Lung microvascular endothelial cell (primary cell): Measurements from ENCODE around the gene PLEKHH2. TPM values are rescaled to one million over a fixed set of nuclear protein-coding genes. Genes with fewer than 3 reads are reported as not detected.
A peak's percentile ranks its signal among the peaks of the same experiment; 100 is the strongest.

ENCODE experiments used
- DNase-seq, 2 donors: peaks; one replicate each; pipeline versions ENCODE4 v3.0.0 to v3.0.0-alpha.2; 2010; ENCODE audit warnings: low read depth in 2 of 2
- total RNA-seq: library from RNA; depleted of rRNA; stranded (reverse); fragments of >200 nt; gene quantifications from 2 replicates; pipeline ENCODE4 v1.2.1, GENCODE V29; 2014

Gene PLEKHH2
- total RNA-seq, 1 donor from 2014 or later, result not detected

DNA sequence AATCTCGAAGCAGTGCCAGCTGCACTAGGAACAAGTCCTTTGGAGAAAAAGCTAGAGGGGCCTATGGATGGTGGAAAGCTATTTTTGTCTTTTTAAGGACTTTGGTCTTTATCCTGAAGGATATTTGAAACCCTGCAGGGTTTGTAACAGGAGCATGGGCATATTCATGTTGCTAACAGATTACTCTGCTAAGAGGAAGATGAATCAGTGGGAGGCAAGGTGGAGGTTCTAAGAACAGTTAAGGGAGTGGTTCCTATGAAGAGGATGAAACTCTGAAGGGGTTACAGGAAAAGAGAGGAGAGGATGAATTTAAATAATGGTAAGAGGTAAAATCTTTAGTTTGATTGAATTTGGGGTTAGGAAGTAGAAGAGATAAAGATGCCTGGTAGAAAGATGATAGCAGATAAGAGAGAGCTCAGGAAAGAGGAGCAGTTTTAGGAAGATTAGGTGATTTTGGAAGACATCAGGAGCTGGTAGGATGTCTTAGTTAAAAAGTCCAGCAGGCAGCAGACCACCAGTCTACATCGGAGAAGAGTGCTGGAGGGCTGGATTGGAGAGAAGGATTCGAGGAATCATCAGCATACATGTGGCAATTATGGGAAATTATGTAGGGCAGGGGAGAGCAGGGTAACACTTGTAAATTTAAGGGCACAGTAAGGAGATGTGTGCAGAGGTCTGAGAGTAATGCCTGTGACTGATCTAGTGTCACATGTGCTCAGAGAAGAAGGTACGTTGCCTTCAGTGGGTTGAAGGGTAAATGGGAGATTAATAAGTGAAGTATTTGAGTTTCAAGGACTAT is 78.4 kb downstream of the PLEKHH2 start:
- peak in 1 of 2 donors; percentile 5 for DNase-seq

DNA sequence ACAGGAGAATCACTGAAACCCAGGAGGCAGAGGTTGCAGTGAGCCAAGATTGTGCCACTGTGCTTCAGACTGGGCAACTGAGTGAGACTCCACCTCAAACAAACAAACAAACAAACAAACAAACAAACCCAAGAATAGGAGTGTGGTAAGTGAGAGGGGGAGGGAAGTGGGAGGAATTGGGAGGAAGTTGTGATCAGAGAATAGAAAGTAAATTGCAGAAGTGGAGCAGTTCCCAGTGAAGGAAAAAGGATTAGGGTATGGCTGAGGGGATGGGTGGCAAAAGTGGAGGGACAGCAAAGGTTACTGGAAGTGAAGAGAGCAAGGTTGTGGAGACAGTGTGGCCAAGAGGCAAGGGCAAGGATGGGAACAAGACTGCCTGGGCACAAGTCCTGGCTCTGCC is 80.3 kb downstream of the PLEKHH2 start:
- DNase-seq, result no peak

DNA sequence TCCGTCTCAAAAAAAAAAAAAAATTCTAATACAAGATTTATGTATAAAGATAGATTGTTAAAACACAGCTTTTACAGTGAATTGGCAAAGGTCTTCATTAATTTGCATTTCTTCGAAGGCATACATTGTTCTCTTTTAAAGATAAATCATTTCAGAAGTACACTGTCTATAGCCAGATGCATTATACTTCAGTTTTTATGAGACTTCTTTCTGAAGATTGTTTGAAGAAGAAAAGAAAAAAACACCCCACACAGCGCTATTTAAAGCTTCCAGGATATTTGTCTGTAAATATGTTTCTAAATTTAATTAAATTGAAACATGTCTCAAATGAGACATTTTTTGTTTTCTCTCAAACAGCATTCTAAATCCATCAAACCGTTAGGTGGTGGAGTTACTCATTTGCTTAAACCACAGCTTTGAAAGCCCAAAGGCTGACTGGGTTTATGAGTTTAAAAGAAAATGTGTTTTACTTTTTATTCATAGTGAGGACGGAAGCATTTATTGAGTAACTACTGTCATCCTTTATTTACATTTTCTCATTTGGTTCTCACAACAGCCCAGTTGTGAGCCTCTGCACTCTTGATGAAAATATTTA is 81.6 kb downstream of the PLEKHH2 start:
- DNase-seq, result no peak

DNA sequence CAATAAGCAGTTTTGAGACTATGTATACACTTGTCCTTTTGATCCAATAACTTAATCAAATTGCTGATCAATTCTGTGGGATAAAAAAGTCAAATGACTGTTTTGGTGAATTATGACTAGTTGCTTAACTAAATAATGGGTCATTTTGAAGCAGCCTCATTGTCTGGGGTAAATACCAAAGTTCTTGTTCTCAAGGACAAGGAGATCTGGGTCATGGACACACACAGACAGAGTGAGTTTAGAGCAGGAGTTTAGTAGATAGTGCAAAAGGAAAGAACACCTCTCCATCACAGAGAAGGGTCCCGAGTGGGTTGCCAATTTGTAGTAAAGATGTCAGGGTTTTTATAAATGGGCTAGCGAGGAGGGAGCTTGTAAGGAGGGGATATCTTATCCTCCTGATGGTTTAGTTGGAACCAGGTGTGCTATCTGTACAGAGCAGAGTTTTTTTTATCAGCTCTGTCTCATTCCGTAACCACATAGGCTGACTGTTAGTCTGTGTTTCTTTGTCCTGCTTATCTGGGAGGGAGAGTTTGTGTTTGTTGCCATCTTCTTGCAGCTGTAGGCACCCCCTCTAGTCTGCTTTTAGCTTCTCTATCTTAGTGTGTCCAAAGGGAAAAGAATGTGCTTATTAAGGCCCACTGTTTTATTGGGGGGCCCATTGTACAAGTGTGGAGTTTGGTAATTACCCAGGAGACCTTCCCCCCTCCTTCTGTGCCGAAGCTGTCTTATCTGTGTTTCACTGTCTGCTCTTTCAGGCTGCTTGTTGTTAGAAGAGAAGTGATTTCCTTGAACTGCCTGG is 87.9 kb downstream of the PLEKHH2 start:
- DNase-seq, result no peak

DNA sequence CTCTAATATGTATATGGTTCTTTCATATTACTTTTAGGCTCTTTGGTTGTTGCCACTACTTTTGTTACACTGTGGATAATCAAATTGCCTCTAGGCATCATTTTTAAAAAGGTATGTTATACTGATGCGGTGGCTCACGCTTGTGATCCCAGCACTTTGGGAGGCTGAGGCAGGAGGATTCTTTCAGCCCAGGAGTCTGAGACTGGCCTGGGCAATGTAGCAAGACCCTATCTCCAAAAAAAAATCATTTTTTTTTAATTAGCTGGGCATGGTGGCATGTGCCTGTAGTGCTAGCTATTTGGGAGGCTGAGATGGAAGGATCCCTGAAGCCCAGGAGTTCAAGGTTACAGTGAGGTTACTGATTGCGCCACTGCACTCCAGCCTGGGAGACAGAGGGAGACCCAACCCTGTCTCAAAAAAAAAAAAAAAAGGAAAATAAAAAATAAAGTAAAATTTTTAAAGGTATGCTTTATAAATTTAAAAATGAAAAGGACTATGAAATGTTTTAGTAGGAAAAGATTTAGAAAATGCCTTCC is 88.7 kb downstream of the PLEKHH2 start:
- DNase-seq, result no peak

DNA sequence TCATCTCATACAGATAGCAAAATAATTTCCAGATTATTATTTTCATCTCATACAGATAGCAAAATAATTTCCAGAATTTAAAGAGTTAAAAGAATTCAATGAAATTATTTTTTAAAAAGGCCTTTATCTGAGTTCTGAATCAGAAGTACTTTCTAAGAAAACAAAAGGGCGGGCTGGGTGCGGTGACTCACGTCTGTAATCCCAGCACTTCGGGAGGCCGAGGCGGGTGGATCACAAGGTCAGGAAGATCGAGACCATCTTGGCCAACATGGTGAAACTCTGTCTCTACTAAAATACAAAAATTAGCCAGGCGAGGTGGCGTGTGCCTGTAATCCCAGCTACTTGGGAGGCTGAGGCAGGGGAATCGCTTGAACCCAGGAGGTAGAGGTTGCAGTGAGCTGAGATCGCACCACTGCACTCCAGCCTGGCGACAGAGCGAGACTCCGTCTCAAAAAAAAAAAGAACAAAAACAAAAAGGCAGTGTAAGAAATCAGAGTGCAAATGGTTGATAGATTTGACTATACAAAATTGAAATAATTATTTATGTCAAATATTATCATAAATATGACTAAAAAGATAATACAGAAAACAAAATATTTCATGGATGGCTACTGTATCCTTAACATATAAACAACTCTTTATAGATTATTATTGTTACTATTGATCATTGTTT is 90.0 kb downstream of the PLEKHH2 start:
- DNase-seq, result peak in 1 of 2 donors; percentile 47

DNA sequence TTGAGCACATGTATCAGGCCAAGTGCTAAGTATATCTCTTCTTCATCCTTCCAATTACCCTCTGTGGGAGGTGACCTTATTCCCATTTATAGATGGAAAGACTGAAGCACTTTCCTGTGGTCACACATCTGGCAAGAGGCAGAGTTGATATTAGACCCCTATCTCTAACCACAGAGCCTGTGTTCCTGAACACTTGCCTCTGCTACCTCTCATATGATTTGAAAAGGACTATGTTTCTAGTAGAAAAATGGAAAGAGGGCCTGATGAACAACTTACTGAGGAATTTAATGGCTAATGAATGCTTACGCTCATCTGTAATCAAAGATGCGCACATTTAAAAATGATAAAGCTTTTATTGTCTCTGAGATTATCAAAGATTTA is 90.6 kb downstream of the PLEKHH2 start:
- DNase-seq, result no peak

DNA sequence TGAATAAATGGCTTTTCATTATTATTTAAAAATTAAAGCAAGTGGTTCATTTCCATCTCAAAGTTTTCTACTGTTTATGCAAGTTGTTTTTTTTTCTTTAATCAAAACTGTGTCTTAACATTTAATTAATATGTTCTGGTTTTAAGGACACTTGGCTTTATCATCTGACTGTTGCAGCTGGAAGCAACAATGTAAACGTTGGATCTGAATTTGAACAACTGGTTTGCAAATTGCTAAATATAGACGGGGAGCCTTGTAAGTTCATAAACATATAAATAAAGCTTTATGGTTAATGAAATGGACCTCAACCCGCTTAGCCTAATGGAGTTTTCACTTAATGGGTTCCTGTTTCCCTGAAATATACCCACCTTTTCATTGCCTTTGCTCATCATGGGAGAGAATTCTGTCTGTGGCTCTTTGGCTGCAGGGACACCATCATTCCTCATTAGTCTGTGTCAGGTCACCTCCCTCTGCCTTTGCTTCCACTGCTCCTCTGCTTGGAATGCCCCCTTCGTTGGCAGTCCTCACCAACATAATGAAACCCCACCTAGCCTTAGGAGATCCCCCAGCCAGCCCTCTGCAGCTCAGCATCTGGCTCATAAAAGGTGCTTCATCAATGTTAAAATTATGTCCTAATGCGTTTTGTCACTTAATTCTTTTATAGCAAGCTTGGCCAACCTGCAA is 92.6 kb downstream of the PLEKHH2 start:
- no peak for DNase-seq

DNA sequence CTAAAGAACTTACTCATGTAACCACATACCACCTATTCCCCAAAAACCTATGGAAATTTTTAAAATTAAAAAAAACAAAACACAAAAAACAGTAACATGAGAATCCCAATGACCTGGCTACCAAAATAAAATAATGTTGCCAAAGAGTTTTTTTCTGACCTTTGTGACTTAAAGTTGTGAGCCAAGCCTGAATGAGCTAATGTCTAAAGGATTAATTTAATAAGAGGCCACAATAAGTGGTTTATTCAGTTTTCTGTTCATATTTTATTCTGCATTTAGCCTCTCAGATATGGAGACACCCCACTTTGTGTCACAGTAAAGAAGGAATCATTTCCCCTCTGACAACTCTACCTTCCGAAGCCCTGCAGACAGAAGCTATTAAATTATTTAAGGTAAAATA is 94.2 kb downstream of the PLEKHH2 start:
- DNase-seq, result no peak

DNA sequence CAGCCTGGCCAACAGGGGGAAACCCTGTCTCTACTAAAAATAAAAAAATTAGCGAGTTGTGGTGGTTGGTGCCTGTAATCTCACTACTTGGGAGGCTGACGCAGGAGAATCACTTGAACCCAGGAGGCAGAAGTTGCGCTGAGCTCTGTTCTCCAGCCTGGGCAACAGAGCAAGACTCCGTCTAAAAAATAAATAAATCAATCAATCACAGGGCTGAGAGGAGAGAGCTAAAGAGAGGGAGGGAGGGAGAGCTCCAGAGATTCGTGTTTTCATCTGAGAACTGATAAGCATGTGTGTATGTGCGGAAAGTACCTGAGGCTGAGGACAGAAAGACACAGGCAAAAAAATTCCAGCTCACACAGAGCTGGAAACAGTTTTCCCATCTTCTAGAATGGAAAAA is 99.6 kb downstream of the PLEKHH2 start:
- no peak for DNase-seq

DNA sequence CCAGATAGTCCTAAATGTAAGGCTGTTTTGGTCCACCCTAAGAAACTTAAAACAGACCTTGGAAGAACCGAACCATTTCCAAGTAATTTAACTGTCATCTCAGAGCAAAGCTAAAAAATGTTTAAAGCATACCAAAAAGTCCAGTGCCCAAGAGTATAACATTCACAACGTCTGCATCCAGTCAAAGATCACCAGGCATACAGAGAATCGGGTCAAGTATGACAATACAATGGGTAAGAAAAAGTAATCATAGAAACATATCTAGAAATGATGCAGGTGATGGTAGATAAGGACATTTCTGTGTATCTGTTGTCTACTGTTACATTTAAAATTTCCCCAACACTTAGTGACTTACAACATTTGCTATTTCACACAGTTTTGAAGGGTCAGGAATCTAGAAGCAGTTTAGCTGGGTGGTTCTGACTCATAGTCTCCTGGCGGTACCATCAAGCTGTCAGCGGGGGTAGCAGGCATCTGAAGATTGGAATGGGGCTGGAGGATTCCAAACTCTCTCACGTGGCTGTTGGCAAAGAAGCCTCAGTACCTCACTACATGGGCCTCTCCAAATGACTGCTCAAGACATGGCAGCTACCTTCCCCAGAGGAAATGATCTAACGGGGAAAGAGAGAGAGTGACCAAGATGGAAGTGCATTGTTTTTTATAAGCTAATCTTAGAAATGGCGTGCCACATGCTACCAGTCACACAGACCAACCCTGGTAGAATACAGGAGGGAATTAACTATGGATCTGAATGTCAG is 100.2 kb downstream of the PLEKHH2 start:
- peak in 1 of 2 donors; percentile 47 for DNase-seq

DNA sequence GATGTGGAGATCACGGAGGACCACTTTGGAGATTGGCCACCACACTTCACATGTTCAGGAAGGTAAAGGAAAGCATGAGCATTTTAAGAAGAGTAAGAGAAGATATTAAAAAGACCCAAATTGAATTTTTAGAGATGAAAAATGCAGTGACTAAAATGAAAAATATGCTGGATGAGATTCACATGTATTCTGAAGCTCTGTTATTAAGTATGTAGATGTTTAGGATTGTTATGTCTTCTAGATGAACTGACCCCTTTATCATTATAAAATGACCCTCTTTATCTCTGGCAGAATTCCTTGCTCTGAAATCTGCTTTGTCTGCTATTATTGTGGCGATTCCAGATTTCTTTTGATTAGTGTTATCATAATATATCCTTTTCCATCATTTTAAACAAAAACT is 100.8 kb downstream of the PLEKHH2 start:
- no peak for DNase-seq

DNA sequence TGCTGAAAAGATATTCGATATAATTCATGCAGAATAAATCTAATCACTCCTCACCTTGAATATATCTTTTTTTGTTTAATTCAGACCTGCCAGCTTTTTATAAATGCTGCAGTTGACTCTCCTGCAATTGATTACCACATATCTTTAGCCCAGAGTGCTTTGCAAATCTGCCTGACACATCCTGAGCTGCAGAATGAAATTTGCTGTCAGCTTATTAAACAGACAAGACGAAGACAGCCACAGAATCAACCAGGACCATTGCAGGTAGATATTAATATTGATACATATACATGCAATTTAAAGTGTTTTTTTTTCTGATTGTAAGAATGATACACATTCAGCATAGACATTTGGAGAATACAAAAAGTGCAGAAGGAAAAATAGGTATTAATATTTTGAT is 101.2 kb downstream of the PLEKHH2 start:
- DNase-seq, result no peak

DNA sequence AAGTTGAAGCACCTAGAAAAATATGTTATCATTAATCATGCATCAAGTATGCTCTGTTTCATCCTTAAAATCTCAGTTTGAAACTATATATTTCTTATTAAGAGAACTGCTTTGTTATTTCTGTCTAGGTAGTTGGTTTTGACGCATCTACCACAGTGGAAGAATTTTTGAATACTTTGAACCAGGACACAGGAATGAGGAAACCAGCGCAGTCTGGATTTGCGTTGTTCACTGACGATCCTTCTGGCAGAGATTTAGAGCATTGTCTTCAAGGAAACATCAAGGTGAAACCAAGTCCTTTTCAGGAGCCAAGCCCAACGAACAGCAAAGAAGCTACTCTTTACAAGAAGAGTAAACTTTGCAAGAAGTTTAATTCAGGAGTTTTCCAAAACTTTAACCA is 106.6 kb downstream of the PLEKHH2 start:
- DNase-seq, result no peak

DNA sequence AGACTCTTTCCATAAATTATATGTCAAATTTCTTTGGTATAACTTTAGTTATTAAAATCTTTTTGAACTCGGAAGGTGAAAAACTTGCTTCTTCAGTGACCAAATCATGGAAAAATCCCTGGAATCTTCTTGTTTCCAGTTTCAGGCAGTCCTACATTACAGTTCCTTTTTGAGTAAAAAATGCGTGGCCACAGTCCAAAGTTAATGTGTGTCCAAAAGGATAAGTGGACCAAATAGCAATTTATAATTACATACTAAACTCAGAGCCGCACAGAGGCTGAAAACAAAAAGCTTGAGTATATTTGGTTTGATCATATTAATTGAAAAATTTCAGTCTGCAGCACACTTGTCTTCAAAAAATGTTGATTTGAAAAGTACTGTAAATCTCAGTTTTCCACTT is 108.4 kb downstream of the PLEKHH2 start:
- peak; percentile 3 to 9 for DNase-seq

DNA sequence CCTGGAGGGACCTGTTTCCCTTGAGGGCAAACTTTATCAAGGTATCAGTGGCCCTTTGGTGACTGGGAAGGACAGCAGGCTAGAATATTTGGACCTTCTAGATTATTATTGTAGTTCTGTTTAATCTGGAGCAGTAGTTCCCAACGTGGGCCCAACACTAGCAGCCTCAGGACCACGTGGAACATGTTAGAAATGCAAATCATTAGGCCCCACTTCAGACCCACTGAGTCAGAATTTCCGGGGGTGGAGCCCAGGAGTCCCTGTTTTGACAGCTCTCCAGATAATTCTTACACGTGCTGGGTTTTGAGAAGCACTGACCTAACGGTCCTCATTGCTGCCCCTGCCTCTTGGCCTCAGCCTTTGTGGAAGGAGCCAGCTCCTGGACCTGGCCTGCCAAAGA is 111.3 kb downstream of the PLEKHH2 start:
- DNase-seq, result no peak

DNA sequence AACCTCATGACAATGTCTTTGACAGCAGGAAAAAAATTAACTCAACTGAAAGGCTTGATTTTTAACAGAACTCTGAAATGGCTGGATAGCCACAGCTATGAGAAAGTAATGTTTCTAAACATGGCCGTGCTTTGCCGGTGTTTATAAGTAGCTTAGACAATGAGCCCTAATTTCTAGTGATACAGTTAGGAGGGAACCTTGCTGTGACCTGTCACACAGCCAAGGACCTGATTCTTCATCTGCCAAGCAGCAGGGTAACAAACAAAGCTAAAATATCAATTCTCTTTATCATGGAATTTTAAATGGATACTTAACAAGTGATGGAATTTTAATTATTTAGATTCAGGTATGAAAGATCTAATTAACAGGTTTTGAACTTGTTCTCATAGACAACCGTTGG is 112.5 kb downstream of the PLEKHH2 start:
- DNase-seq, result no peak

DNA sequence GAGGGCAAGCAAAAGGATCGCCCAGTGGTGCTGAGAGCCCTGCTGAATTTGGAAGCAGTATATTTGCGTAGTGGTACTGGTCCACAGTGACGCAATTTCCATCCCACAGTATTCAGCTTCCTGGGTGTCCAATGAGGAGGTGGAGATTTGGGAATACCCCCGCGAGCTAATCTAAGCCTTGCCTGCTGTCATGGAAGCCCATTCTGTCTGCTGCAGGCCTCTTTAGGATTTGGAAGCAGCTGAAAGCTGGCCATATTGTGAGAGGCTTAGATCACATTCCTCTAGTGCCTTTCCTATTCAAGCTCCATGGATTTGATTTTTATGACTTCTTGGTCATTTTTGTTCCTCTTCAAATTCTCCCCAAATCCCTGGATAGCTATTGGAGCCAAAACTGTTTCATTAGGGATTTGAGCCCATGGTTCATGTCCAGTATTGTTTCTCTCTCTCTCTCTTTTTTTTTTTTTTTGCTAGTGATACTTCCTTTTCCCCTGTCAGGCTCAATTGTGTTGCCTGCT is 114.5 kb downstream of the PLEKHH2 start:
- no peak for DNase-seq

DNA sequence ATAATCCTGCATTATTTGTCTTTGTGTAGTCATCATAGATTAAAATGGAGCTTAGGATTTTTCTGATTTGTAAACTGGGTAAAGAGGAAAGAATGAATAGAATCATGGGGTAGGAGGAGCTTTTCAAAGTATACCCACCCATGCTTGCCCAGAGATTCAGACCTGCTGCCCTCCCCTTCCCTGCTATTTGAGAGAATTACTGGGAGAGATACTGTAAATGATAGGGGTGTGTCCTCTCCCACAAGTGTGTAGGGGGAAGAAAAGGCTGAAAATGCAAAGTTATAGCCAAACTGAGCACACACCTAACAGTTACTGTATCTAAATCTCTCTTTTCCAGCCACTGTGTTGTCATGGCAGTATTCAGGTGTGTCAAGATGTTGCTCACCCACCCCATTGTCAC is 115.2 kb downstream of the PLEKHH2 start:
- no peak for DNase-seq

DNA sequence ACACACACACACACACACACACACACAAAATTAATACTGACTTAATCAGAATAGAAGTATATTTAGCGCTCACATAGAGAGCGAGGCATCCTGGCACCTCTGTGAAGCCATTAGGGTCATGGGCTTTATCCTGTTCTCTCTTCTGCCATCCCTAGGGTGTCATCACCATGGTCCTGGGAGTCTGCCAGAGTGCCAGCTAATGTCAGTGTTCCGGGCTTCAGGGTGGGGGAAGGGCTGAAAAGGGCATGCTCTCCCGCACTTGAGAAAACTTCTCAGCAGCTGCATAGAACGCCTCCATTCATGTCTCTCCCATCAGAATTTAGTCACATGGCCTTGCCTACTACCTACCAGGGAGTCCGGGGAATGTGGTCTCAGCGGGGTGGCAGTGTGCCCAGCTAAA is 117.1 kb downstream of the PLEKHH2 start:
- no peak for DNase-seq
